Hepatocyte (in vitro differentiated cells): Measurements from ENCODE around the gene IL20. TPM values are rescaled to one million over a fixed set of nuclear protein-coding genes. Genes with fewer than 3 reads are reported as not detected.

Experiments
- DNase-seq: peaks from one replicate; pipeline ENCODE4 v3.0.0-alpha.2; 2016; ENCODE audit warnings: low spot score
- H2AFZ ChIP-seq: fragments of 200-600 bp; sonication (generic); 2 replicates; pipeline ENCODE4 v1.6.0; 2016; ENCODE audit warnings: antibody characterized with exemption, mild to moderate bottlenecking
- H3K27ac ChIP-seq: fragments of 200-600 bp; sonication (generic); 2 replicates; pipeline ENCODE4 v1.5.1; 2016; ENCODE audit warnings: mild to moderate bottlenecking
- H3K27me3 ChIP-seq: fragments of 200-600 bp; sonication (generic); 2 replicates; pipeline ENCODE4 v1.6.1; 2016
- H3K36me3 ChIP-seq: fragments of 200-600 bp; sonication (generic); replicated peaks from 2 replicates; pipeline ENCODE4 v1.5.1; 2016; ENCODE audit warnings: low read depth; ENCODE audit not compliant: insufficient read depth
- H3K4me1 ChIP-seq: fragments of 200-600 bp; sonication (generic); 2 replicates; pipeline ENCODE4 v1.5.1; 2016; ENCODE audit warnings: mild to moderate bottlenecking, moderate library complexity; ENCODE audit not compliant: insufficient read depth
- H3K4me2 ChIP-seq: fragments of 200-600 bp; sonication (generic); 2 replicates; pipeline ENCODE4 v1.6.0; 2016
- H3K4me3 ChIP-seq: fragments of 200-600 bp; sonication (generic); 2 replicates; pipeline ENCODE4 v1.5.1; 2016; ENCODE audit warnings: mild to moderate bottlenecking
- H3K79me2 ChIP-seq: fragments of 200-600 bp; sonication (generic); 2 replicates; pipeline ENCODE4 v1.6.0; 2017; ENCODE audit warnings: mild to moderate bottlenecking
- H3K9me2 ChIP-seq: fragments of 200-600 bp; sonication (generic); replicated peaks from 2 replicates; pipeline ENCODE4 v1.6.0; 2017; ENCODE audit warnings: mild to moderate bottlenecking; ENCODE audit not compliant: insufficient read depth
- H3K9me3 ChIP-seq: fragments of 200-600 bp; sonication (generic); 2 replicates; pipeline ENCODE4 v1.5.1; 2016; ENCODE audit warnings: low read depth, mild to moderate bottlenecking
- H4K20me1 ChIP-seq: fragments of 200-600 bp; sonication (generic); 2 replicates; pipeline ENCODE4 v1.6.0; 2016; ENCODE audit warnings: mild to moderate bottlenecking; ENCODE audit not compliant: insufficient read depth, poor library complexity, severe bottlenecking
- CTCF ChIP-seq: fragments of 200-600 bp; sonication (generic); IDR thresholded peaks from 2 replicates; pipeline ENCODE4 v1.5.1; 2016; ENCODE audit warnings: antibody characterized with exemption, mild to moderate bottlenecking; ENCODE audit not compliant: poor library complexity
- EZH2 ChIP-seq: fragments of 200-600 bp; sonication (generic); IDR thresholded peaks from 2 replicates; pipeline ENCODE4 v1.6.1; 2016; ENCODE audit warnings: antibody characterized with exemption, mild to moderate bottlenecking, borderline replicate concordance
- EZH2phosphoT487 ChIP-seq: fragments of 200-600 bp; sonication (generic); IDR thresholded peaks from one replicate; pipeline ENCODE4 v1.6.1; 2018; ENCODE audit warnings: antibody characterized with exemption, mild to moderate bottlenecking, low read depth, moderate library complexity; ENCODE audit not compliant: unreplicated experiment, severe bottlenecking
- WGBS: methylation state at CpG from one replicate; pipeline ENCODE4 v1.1.6; 2016; ENCODE audit warnings: low lambda C conversion rate; ENCODE audit errors: missing lambda C conversion rate; 5-methylcytosine and 5-hydroxymethylcytosine counted together
- polyA plus RNA-seq: library from polyadenylated mRNA; unstranded; fragments of >200 nt; fragmentation: Nextera tagmentation; extraction: Ambion mirVana; gene quantifications from 2 replicates; pipeline ENCODE4 v1.2.1, GENCODE V29; 2016
- total RNA-seq: library from RNA; depleted of rRNA; stranded (reverse); fragments of >200 nt; gene quantifications from 2 replicates; pipeline ENCODE4 v1.2.3, GENCODE V29; 2014

IL20 gene
- total and polyA plus RNA-seq, 2 experiments from 2014 or later, result not detected

DNA sequence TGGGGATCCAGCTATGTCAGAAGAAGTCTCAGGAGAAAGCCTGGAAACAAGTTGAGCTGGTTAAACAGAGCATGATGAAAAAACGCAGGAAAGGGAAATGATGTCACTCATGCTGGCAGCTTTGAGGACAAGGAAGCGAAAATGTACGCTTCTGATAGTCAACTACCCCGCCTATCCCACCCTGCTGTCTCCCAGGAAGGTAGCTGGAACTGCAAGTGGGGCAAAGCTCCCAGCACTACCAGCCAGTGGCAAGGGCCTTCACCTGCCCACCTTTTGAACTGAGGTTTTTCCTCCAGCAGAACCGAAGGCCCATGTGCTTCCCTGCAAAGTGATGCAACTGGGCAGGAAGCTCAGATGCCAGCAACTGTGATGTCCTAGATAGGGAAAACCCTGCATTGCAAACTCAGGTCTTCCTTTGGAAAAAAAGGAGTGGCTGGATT lies 6.3 kb upstream of the IL20 start:
- Histone ChIP-seq H3K4me2 (no peak overlapping the region), H3K4me1 (no peaks in the 10 kb centered on the region), H3K36me3 (no peaks in the 10 kb centered on the region), H2AFZ (no peak overlapping the region), H4K20me1 (no peaks in the 10 kb centered on the region), H3K27me3 (peaks cover 16% of the 10 kb centered on the region), H3K4me3 (no peak overlapping the region), H3K9me2 (no peaks in the 10 kb centered on the region), H3K27ac (no peak overlapping the region), H3K79me2 (no peaks in the 10 kb centered on the region), H3K9me3 (no peaks in the 10 kb centered on the region)
- DNase-seq, result no peak
- TF ChIP-seq EZH2, result no peak
- WGBS, result 93% methylated on average over 5 of the region's 5 CpGs

DNA sequence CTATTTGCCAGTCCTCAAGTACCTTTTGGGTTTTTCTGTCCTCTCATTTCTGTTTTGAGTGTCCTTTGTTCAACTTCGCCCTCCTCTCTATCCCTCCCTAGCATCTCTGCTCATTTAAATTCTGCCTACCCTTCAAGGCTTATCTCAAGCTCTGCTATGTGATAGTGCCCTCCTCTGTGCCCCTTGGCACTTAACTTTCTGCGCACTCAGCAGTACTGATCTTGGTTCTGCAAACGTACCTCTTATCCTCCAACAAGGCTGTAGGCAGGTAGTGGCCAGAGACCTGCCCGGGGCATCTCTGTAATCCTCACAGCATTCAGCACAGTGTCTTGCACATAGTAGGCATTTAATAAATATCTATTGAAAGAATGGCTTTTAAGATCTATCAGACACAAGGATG lies 5.3 kb upstream of the IL20 start:
- H3K4me2 ChIP-seq, result no peak overlapping the region
- no peaks in the 10 kb centered on the region for H3K4me1 ChIP-seq
- no peak for DNase-seq
- peaks cover 16% of the 10 kb centered on the region for H3K27me3 ChIP-seq
- no peaks in the 10 kb centered on the region for H3K9me3 ChIP-seq
- H3K27ac ChIP-seq, result no peak overlapping the region
- H2AFZ ChIP-seq, result no peak overlapping the region
- 96% methylated on average over 4 of the region's 4 CpGs for WGBS
- H4K20me1 ChIP-seq, result no peaks in the 10 kb centered on the region
- H3K4me3 ChIP-seq, result no peak overlapping the region
- H3K36me3 ChIP-seq, result no peaks in the 10 kb centered on the region
- no peaks in the 10 kb centered on the region for H3K9me2 ChIP-seq
- TF ChIP-seq EZH2phosphoT487, result no peak
- no peak for TF ChIP-seq CTCF
- TF ChIP-seq EZH2, result no peak
- no peaks in the 10 kb centered on the region for H3K79me2 ChIP-seq

GRCh38 chr1:206863266-206863665 lies 2.2 kb upstream of the IL20 start:
- Histone ChIP-seq H3K9me2 (no peaks in the 10 kb centered on the region), H2AFZ (no peak overlapping the region), H3K9me3 (no peaks in the 10 kb centered on the region), H3K4me3 (no peak overlapping the region), H3K27me3 (peaks cover 35% of the 10 kb centered on the region), H3K27ac (no peak overlapping the region), H3K79me2 (no peaks in the 10 kb centered on the region), H3K4me1 (no peaks in the 10 kb centered on the region), H3K4me2 (no peak overlapping the region), H3K36me3 (no peaks in the 10 kb centered on the region), H4K20me1 (no peaks in the 10 kb centered on the region)
- no peak for DNase-seq
- TF ChIP-seq EZH2, result no peak
- TF ChIP-seq EZH2phosphoT487, result no peak
- 41% methylated on average over 1 of the region's 1 CpG for WGBS

DNA sequence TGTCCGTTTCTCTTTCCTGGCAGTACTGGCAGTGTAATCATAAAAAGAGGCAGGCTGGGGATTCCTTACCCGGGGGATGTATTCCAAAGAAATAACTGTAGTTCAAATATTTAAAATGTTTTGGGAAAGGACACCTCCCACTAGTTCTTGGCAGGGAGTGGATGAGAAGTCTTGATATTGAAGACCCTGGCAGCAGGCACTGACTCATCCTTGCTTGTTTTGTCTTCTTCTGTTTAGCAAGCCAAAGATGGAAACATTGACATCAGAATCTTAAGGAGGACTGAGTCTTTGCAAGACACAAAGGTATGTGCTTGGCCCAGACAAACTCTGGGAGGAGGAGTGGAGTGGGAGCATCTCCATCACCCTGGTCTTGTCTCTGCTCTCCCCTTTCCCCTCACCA lies 639 bp downstream of the IL20 start:
- 86% methylated on average over 2 of the region's 2 CpGs for WGBS
- H3K79me2 ChIP-seq, result no peaks in the 10 kb centered on the region
- no peaks in the 10 kb centered on the region for H3K9me2 ChIP-seq
- peaks cover 28% of the 10 kb centered on the region for H3K27me3 ChIP-seq
- no peak for DNase-seq
- H2AFZ ChIP-seq, result no peak overlapping the region
- H4K20me1 ChIP-seq, result no peaks in the 10 kb centered on the region
- no peaks in the 10 kb centered on the region for H3K36me3 ChIP-seq
- no peaks in the 10 kb centered on the region for H3K4me1 ChIP-seq
- H3K27ac ChIP-seq, result no peak overlapping the region
- no peaks in the 10 kb centered on the region for H3K9me3 ChIP-seq
- H3K4me2 ChIP-seq, result no peak overlapping the region
- TF ChIP-seq EZH2phosphoT487 (no peak), EZH2 (no peak), CTCF (no peak)
- H3K4me3 ChIP-seq, result no peak overlapping the region
